HL-60/S4 treated with phorbol 12-myristate 13-acetate at 8.2 ng/mL for 4 days and 3 days (cell line): ENCODE data around the gene ADH4.
"Not testable (repeated sequence)": the region's sequence is repeated elsewhere in the genome, so short reads cannot be mapped to it uniquely, and the experiment has no call there.

Experiments used
- in situ Hi-C: fragments of 300-500 bp; cut with MboI; formaldehyde crosslinking; loops from 2 replicates; pipeline ENCODE4 v1.15.0; 2022; ENCODE audit warnings: low sequenced_read_pairs

The ADH4 gene

DNA sequence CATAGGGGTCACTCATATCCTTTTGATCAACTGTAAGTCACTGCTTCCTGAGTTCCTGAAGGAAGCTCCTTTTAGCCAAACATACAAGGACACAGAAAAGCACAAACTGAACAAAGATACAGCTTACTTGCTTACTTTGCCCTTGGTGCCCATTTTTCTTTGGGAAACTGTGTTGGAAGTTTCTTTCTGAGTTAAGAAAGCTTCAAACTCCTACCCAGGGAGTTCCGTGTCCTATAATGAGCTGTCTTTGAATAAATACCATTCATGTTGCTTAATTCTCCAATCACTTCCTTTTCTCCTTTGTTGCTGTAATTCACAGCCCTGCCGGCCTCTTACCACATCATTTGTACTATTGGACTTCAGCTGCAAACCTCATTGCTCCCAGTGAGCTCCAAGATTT is at the start of gene ADH4:
ADH4 (minus strand) TSS at position 228 of the 400 bp plus-strand sequence; CDS start at position 153, 75 bp downstream.
- in situ Hi-C loops: no loop called here

DNA sequence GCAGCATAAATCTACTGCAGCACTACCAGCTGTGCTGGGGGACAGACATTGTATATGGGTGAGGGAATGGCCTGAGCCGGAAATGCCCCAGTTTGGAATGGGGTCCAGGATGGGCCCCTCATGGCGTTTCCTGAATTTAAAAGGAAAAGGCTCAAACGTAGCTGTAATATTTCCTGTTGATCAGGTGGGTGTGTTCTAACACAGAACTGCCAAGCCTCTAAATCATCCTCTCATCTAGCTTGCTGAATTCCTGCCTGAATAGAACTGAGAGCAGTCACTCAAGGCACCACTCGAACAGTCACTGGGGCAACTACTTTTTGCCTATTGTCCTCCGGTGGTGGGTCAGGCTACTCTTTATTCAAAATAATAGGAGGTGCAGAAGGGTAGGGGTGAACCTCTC is 46.2 kb upstream of the ADH4 start:
- in situ Hi-C loops: no loop called here

- in situ Hi-C loops: not testable (repeated sequence)
These were observed 45.8 kb upstream of the ADH4 start for GRCh38 chr4:99189900-99190299.

GRCh38 chr4:99186029-99186428 is 41.9 kb upstream of the ADH4 start:
- in situ Hi-C loops: no loop called here

- in situ Hi-C loops: no loop called here
These were observed 41.5 kb upstream of the ADH4 start for GRCh38 chr4:99185581-99185980.

DNA sequence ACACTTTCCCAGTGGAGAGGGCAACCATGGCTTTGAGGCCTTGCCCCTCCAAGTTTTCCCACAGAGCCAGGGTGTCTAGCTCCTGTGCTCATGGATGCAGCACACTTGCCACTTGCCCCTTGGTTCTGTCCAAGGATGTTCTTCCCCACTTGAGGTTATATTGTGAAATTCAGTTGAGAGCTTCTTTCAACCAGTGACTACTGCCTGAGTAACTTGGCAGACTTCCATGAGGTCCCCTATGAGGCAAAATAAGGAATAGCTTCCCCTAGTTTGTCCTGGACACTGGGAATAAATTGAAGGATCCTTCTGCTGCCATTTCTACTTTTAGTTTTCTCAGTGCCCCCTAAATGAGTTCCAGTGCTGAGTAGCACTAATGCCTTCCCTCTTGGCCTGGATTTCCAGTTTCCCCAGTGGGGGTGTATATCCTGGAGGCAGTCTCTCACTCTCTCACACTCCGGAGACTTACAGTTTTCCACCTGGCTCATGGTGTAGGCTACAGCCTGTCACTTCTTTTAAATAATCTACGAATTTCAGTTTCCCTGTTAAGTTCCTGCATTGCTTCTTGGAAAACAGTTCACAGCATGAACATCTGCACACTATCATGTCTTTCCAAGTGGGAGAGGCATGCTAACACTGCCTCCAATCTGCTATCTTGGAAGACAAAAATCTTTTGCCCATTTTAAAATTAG is 36.4 kb upstream of the ADH4 start:
- in situ Hi-C loops: no loop called here

- in situ Hi-C loops: no loop called here
These were observed 35.5 kb upstream of the ADH4 start for GRCh38 chr4:99179626-99180025.

DNA sequence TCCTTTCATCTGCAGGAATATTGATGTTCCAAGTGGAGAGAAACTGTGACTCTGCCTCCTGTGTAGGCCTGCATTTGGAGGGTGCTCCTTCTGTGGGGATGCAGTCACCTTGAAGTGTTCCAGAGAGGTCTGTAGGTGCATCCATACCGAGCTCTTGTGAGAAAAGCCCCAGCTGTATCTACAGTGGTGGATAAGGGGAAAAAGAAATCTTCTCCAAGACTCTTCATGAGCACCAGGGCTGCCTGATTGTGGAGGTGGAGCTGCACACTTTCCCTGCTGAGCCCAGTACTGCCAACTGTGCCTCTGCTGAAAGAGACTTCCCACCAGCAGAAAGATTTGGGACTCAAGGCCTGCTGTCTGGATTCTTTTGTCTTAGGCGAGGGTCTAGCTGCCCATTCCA is 35.1 kb upstream of the ADH4 start:
- in situ Hi-C loops: no loop called here

- in situ Hi-C loops: no loop called here
These were observed 22.4 kb upstream of the ADH4 start for GRCh38 chr4:99166544-99166943.

GRCh38 chr4:99165978-99166377 is 21.9 kb upstream of the ADH4 start:
- in situ Hi-C loops: no loop called here

GRCh38 chr4:99161373-99162099 is 17.4 kb upstream of the ADH4 start:
- in situ Hi-C loops: no loop called here

DNA sequence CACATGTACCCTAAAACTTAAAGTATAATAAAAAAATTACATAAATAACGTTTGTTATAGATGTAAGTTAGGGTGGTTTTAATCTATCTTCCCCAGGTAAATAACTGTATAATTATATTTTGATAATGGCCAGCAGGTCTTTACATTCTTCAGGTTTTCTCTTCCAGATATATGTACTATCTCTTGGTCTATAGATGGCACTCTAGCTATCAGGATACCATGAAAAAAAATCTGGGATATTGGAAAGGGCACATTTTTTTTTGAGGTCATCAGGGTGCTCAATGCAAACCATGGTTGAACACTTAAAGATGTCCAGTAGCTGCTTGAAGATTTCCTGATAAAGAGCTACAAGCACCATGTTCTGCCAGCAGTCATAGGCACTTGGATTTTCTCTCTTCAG is 15.6 kb upstream of the ADH4 start:
- in situ Hi-C loops: no loop called here

GRCh38 chr4:99157478-99157935 is 13.4 kb upstream of the ADH4 start:
- in situ Hi-C loops: no loop called here

DNA sequence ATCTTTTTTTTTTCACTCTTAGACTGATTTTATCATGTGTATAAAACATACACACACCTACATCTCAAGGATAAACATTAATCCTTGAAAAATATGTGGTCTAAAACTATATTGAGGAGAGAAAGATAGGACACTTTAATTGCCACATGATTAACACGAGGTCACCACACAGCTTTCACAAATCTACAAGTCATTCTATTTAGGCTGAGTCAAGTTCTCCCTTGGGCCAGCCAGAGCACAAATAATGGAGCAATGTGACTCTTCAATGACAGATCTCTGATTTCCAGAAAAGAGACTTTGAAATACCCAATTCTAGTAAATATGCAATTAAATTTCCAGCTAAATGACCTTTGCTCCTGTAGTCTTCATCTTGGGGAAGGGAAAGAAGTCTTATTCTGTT is 12.9 kb upstream of the ADH4 start:
- in situ Hi-C loops: no loop called here

- in situ Hi-C loops: no loop called here
These were observed 10.7 kb upstream of the ADH4 start for GRCh38 chr4:99154658-99155342.

DNA sequence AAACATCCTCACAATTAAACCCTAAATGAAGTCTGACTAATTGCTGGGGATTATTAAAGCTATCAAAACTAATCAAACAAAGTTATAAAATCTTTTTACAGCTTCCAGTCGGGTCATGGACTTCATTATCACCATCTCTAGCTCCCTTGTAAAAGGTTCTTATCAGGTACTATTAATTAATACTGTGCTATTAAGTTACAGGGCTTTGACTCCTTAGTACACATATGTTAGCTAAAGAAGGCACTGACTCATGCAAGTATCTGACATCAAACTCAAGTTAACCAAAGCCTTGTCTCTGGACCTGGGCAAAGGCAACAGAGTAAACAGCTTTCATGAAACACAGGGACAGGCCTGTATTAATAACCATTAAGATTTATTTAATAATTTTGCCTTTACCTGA is 7.9 kb upstream of the ADH4 start:
- in situ Hi-C loops: no loop called here

- in situ Hi-C loops: no loop called here
These were observed 7.4 kb upstream of the ADH4 start for GRCh38 chr4:99151452-99151851.

GRCh38 chr4:99149426-99150019 is 5.4 kb upstream of the ADH4 start:
- in situ Hi-C loops: no loop called here

GRCh38 chr4:99148550-99148949 is 4.5 kb upstream of the ADH4 start:
- in situ Hi-C loops: no loop called here

- in situ Hi-C loops: no loop called here
These were observed 490 bp upstream of the ADH4 start for GRCh38 chr4:99144587-99144986.

DNA sequence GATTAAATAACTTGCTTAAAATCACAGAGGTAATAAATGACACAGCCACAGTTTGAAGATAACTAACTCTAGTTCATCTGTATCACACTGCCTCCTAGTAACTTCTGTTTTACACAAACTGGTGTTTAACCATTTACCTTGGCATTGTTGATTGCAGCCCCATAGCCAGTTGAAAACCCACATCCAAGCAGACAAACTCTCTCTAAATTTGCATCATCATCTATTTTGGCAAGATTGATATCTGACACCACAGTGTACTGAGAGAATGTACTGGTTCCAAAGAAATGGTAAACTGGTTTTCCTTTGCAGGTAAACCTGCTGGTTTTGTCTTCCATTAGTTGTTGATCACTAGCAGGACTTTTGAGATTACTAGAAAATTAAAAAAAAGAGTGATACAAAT is 7.8 kb downstream of the ADH4 start:
- in situ Hi-C loops: no loop called here
